GM10847 (cell line): ENCODE data around the gene LAMB3.

ENCODE experiments used
- POLR2A ChIP-seq: IDR thresholded peaks from 2 replicates; pipeline ENCODE4 v1.6.1; 2011; ENCODE audit not compliant: insufficient read length; ENCODE audit errors: extremely low read depth

LAMB3 gene

GRCh38 chr1:209627732-209628196 lies 24.5 kb downstream of the LAMB3 start:
- TF ChIP-seq POLR2A: no peak

DNA sequence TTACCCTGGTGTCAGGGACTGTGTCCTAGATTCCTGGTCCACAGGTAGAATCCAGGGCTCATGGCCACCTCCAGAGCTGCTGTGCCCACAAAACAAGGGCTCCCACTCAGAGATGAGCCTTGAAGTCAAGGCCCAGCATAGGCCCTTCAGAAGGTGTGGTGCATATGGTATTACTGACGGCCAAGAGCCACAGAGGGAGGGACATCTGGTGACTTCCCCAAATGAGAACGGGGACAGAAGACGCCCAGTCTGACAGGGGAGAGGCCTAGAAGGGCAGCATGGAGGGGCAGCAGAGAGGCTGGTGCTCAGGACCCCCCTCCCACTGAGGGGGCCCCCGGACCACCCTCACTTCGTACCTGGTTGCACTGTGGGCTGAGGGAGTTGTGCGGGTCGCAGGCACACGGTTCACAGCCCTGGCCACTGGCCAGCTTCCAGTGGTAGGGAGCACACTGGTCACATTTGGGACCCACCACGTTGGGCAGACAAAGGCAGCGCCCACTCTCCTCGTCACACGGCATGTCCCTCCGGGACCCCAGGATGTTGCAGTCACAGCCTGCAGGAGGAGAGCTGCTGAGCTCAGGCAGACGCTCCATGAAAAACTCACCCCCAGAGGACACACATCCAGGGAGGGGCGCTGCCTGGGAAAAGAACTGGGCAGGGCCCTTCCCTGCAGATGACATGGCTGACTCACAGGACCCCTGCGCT lies 25.0 kb downstream of the LAMB3 start:
- TF ChIP-seq POLR2A: no peak

DNA sequence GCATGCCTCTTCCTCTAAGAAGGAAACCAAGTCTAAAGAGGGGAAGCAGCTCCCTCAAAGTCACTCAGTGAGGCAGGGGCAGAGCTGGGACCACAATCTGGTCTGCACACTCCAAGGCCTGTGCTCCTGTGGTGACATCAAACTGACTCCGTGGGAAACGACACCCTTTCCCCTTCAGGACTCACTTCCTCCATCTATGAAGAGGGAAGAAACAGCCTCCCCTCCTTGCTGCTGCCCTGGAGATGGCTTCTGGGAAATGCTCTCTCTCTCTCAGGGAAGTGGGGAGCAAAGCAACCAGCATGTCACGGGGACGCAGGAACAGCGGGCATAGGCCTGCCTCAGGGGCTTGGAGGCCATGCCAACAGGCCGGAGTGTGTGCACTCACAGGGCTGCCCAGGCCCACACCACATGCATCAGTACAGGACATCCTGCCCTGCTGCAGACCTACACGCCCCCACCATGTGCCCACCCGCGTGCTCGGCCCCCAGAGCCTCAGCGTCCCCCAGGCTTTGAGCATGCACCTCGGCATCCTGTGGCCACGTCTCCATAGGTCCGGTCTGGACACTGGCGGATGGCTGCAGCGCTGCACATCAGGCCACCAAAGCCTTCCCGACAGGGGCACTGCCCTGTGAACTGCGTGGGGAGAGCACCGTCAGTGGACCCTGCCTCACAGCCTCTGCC lies 25.7 kb downstream of the LAMB3 start:
- TF ChIP-seq POLR2A: no peak

DNA sequence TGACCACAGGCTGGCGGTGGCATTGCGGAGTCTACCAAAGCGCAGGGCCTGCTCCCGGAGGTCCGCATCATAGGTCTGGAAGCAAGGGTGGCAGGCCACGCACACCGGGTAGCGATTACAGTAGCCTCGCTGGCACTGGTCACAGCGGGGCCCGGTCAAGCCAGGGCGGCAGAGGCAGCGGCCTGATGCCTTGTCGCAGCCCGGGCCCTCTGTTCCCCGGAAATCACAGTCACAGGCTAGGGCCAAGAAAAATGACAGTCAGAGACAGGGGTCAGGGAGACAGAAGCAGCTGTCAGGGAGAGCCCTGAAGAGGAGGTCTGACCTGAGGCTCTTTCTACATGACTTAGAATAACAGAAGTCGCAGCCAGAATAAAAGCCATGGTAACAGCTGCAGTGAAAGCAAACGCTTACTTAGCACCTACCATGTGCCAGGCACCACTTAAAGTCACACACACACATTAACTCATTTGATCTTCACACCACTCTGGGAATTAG lies 26.4 kb downstream of the LAMB3 start:
- no peak for TF ChIP-seq POLR2A

DNA sequence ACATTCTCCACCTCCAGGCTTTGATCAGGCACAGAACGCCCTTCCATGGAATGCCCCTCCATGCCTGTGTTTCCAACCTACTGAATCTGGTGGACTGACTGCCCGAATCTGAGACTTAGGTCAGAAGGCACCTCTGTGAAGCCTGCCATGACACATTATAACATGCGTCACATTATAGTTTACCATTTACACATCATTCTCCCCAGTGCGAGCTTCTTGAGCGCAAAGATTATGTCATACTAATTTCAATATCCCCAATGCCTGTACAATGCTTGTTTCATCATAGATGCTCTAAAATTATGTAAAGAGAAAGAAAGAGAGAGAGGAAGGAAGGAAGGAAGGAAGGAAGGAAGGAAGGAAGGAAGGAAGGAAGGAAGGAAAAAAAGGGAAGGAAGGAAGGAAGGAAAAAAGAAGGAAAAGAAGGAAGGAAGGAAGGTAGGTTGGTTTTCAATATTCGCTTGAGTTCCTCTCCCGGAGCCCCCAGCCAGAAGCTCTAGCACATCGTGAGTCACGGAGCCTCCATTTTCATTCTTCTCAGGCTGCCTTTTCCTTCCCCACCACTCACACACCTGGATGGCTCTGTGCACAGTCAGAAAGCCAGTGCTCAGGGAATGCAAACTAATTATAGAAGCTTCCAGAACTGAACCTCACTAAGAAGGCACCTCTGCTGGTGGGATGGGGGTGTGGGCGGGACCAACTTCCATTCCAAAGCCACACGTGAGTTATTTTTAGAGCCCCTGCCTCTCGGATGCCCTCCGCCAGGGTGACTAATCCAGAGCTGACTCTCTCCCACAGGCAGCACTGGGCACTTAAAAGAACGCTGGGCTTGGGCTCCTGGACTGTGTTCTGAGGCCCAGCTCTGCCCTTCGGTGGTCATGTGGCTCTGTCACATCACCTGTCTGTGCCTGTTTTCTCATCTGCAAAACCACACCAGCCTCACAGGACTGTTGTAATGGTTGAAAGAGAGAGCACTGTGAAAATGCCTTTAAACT lies 27.4 kb downstream of the LAMB3 start:
- no peak for TF ChIP-seq POLR2A

GRCh38 chr1:209622841-209623829 lies 29.1 kb downstream of the LAMB3 start:
- no peak for TF ChIP-seq POLR2A

GRCh38 chr1:209621741-209622655 lies 30.2 kb downstream of the LAMB3 start:
- no peak for TF ChIP-seq POLR2A

GRCh38 chr1:209621286-209621685 lies 30.9 kb downstream of the LAMB3 start:
- no peak for TF ChIP-seq POLR2A

GRCh38 chr1:209620487-209620884 lies 31.7 kb downstream of the LAMB3 start:
- no peak for TF ChIP-seq POLR2A

DNA sequence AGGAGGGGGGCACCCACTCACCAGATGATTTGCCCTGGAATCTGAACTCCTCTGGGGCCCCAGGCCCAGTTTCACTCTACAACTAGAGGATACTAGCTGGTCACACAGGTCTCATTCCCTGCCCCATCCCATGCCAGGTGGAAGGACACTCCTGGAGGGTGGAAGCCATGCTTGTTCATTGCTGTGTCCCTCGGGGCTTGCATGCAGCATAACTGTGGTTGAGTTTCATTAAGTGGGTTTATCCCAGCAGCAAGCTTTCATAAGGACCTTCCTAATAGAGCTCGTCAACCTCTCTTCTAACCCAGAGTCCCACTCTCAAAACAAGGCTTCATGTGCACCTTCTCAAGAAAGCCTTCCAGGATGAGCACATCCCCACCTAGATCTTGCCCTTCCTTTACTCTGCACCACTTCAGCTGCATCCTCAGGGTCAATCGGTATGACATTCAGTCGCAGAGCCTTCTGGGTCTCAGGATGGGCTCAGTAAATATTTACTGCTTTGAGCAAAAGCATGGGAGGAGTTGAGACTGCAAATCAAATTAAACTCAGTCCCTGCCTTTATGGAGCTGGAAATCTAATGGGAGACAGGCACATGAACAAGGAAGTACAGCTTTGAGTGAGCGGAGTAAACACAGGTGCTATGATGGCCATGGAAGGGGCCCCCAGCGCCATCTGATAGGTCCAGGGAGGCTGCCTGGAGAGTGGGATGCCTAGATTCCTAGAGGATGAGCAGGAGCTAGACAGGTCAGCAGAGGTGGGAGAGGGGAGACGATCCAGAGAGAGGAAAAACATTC lies 32.3 kb downstream of the LAMB3 start:
- TF ChIP-seq POLR2A: no peak

DNA sequence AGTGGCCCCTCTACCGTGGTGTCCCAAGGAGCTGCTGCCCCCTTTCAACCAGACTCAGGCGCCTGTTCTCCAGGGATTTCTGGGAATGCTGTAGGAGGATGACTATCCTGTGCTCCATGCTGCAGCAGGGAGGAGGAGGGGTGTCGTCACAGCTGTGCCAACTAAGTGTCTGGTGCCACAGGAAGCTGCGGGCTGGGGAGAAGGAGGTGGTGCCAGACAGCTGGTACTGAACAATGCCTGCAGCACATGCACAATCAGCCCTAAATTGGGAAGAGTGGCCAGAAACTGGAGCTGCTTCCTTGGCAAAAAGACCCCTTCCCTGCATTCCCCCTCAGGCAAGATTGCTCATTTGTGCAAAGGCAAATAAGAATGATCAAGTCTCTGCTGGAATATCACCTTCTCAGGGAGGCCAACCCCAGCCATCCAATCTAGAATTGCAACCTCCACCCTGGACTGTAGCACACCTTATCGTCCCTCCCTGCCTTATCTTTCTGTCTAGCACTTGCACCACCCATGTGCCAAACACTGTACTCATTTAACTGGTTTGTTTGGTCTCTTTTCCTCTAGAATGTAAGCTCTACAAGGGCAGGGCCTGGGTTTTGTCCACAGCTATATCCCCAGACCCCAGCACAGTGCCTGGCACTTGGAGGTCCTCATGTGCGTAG lies 33.3 kb downstream of the LAMB3 start:
- no peak for TF ChIP-seq POLR2A

DNA sequence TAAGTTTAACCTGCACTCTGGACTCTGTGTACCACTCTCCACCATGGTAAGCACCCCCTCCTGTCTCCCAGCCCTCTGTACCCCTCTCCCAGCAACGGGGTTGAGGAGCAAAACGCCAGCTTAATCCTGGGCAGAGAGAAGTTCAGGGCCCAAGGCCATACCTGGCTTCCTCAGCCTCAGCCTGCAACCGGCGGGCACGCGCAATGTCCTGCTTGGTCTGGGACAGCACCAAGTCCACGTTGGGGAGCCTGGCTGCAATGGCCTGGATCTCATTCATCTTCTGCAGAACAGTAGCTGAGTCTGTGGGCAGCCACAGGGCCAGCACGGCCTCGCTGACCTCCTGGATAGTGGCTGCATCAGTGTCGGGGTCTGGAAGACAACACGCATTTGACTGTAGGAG lies 33.9 kb downstream of the LAMB3 start:
- no peak for TF ChIP-seq POLR2A
